Endothelial cell of umbilical vein (primary cell): ENCODE results near the gene NANP.

Experiments
- CTCF ChIP-seq, 2 donors: IDR thresholded peaks; 1 replicate in 1 of 2; 2 replicates in 1 of 2; pipeline ENCODE4 v1.5.1; 2011; ENCODE audit warnings: low read length in 2 of 2, mild to moderate bottlenecking in 2 of 2, moderate library complexity in 2 of 2, control low read depth in 1 of 2, inconsistent platforms in 1 of 2, low read depth in 1 of 2; ENCODE audit not compliant: insufficient read depth in 1 of 2; ENCODE audit errors: extremely low read depth in 1 of 2
- GATA2 ChIP-seq: IDR thresholded peaks from 2 replicates; pipeline ENCODE4 v1.7.0; 2011; ENCODE audit warnings: low read depth, mild to moderate bottlenecking, moderate library complexity, mixed read lengths, low read length; ENCODE audit not compliant: insufficient read length, insufficient read depth
- MYC ChIP-seq: IDR thresholded peaks from one replicate; pipeline ENCODE4 v1.6.1; 2011; ENCODE audit warnings: mild to moderate bottlenecking, low read depth, low read length
- POLR2A ChIP-seq: IDR thresholded peaks from 2 replicates; pipeline ENCODE4 v1.6.1; 2012; ENCODE audit warnings: low read depth, mild to moderate bottlenecking, control low read depth, low read length

GRCh38 chr20:25622450-25623224 lies 1.2 kb downstream of the NANP start:
- TF ChIP-seq POLR2A (no peak), GATA2 (no peak), CTCF (IDR thresholded peaks at IDR 0.05; ENCODE audit: extremely low read depth in 1 of 2, insufficient read depth in 1 of 2, low read depth in 1 of 2, low read length in 2 of 2) (no peak), MYC (no peak)
